Upper lobe of left lung (tissue), 6 donors: Measurements from ENCODE around the gene SQOR. TPM values are rescaled to one million over a fixed set of nuclear protein-coding genes. Genes with fewer than 3 reads are reported as not detected.

Experiments used
- ATAC-seq, 2 donors: fragments of 200-7000 bp; cut with Tn5 transposase; one replicate each; pipeline ENCODE4 v1.9.1; 2022; ENCODE audit warnings: mild to moderate bottlenecking in 2 of 2, moderate library complexity in 2 of 2; ENCODE audit not compliant: low FRiP score in 2 of 2
- DNase-seq, 2 donors: peaks; one replicate each; pipeline ENCODE4 v3.0.0-alpha.2; 2019 to 2020
- H3K27ac ChIP-seq, 4 donors: fragments of 200-600 bp; sonication (generic); one replicate each; pipeline ENCODE4 v1.5.1; 2016 to 2019
- H3K27me3 ChIP-seq, 4 donors: fragments of 200-600 bp; sonication (generic); one replicate each; pipeline ENCODE4 v1.5.1; 2017 to 2019
- H3K36me3 ChIP-seq, 4 donors: fragments of 200-600 bp; sonication (generic); one replicate each; pipeline ENCODE4 v1.5.1; 2016 to 2019
- H3K4me1 ChIP-seq, 4 donors: fragments of 200-600 bp; sonication (generic); one replicate each; pipeline ENCODE4 v1.5.1; 2018 to 2019
- H3K4me3 ChIP-seq, 4 donors: fragments of 200-600 bp; sonication (generic); one replicate each; pipeline ENCODE4 v1.5.1; 2017 to 2019; ENCODE audit warnings: mild to moderate bottlenecking in 2 of 4, moderate library complexity in 1 of 4
- H3K9me3 ChIP-seq, 4 donors: fragments of 200-600 bp; sonication (generic); one replicate each; pipeline ENCODE4 v1.5.1; 2018 to 2019
- CTCF ChIP-seq, 6 experiments: fragments of 450-650 bp in 4 of 6; fragments of 200-600 bp in 2 of 6; sonication (generic) in 2 of 6; IDR thresholded peaks; one replicate each; pipeline ENCODE4 v1.5.1; 2016 to 2019; ENCODE audit warnings: antibody characterized with exemption in 6 of 6
- EP300 ChIP-seq, 4 donors: sonication (generic); formaldehyde crosslinking; IDR thresholded peaks; one replicate each; pipeline ENCODE4 v1.5.1; 2017; ENCODE audit warnings: antibody characterized with exemption in 4 of 4, control low read depth in 2 of 4
- POLR2A ChIP-seq, 4 donors: fragments of 450-650 bp; IDR thresholded peaks; one replicate each; pipeline ENCODE4 v1.5.1; 2016 to 2017; ENCODE audit warnings: antibody characterized with exemption in 4 of 4, mild to moderate bottlenecking in 2 of 4
- POLR2AphosphoS5 ChIP-seq, 2 donors: sonication (generic); formaldehyde crosslinking; IDR thresholded peaks; one replicate each; pipeline ENCODE4 v1.5.1; 2017; ENCODE audit warnings: antibody characterized with exemption in 2 of 2
- WGBS, 2 donors: methylation state at CpG; one replicate each; pipeline ENCODE4 v1.1.5; 2017 to 2018; 5-methylcytosine and 5-hydroxymethylcytosine counted together
- total RNA-seq, 6 donors: library from RNA; depleted of rRNA in 4 of 6; stranded (reverse); fragments of >200 nt in 4 of 6; gene quantifications; one replicate each; pipeline versions ENCODE4 v1.1.0 to v1.2.1, GENCODE V29; 2016 to 2021
- donor health status: DM: no; HTN: no; CAD: no; lungs with moderate emphysema.
- donor health status: DM: no; HTN: yes; CAD: no; lungs with severe emphysema.

SQOR gene
- total RNA-seq, 6 donors from 2014 or later: 74.7 to 181 (median 110) TPM

- Histone ChIP-seq H3K36me3 (no peaks in the 10 kb centered on the region), H3K9me3 (no peaks in the 10 kb centered on the region), H3K27ac (peak overlapping the region; percentile 72 to 97 (median 82)), H3K4me3 (no peak overlapping the region), H3K27me3 (no peaks in the 10 kb centered on the region), H3K4me1 (peaks cover 81 to 95% (median 81%) of the 10 kb centered on the region in 4 donors)
- WGBS, 2 donors: 42 to 53% methylated on average over 7 of the region's 7 CpGs
- DNase-seq (no peak), ATAC-seq (peak in 1 of 2 donors; percentile 60)
- TF ChIP-seq EP300 (IDR thresholded peaks at IDR 0.05) (no peak), POLR2AphosphoS5 (IDR thresholded peaks at IDR 0.05) (no peak), CTCF (IDR thresholded peaks at IDR 0.05) (no peak), POLR2A (IDR thresholded peaks at IDR 0.05) (no peak)
Observed at GRCh38 chr15:45641999-45642932, 7.4 kb downstream of the SQOR start.

- H3K27me3 ChIP-seq: no peaks in the 10 kb centered on the region
- H3K36me3 ChIP-seq: no peaks in the 10 kb centered on the region
- H3K4me3 ChIP-seq: no peak overlapping the region
- WGBS, 2 donors: 45% methylated on average over 2 of the region's 2 CpGs
- H3K4me1 ChIP-seq: peaks cover 76 to 91% (median 82%) of the 10 kb centered on the region in 4 donors
- no peak for TF ChIP-seq POLR2AphosphoS5 (IDR thresholded peaks at IDR 0.05)
- TF ChIP-seq POLR2A (IDR thresholded peaks at IDR 0.05): no peak
- TF ChIP-seq CTCF (IDR thresholded peaks at IDR 0.05): no peak
- no peak for TF ChIP-seq EP300 (IDR thresholded peaks at IDR 0.05)
- H3K27ac ChIP-seq: peak overlapping the region; percentile 68 to 75 (median 74)
- DNase-seq (no peak), ATAC-seq (no peak)
- H3K9me3 ChIP-seq: no peaks in the 10 kb centered on the region
Observed at GRCh38 chr15:45644437-45644836, 9.6 kb downstream of the SQOR start.

GRCh38 chr15:45645026-45645980 is 10.5 kb downstream of the SQOR start:
- H3K27me3 ChIP-seq: no peaks in the 10 kb centered on the region
- DNase-seq (peak in 1 of 2 donors; percentile 67), ATAC-seq (peak; percentile 51 to 60)
- H3K36me3 ChIP-seq: no peaks in the 10 kb centered on the region
- H3K4me1 ChIP-seq: peaks cover 77 to 89% (median 81%) of the 10 kb centered on the region in 4 donors
- no peaks in the 10 kb centered on the region for H3K9me3 ChIP-seq
- H3K4me3 ChIP-seq: peak overlapping the region in 2 of 4 donors; percentile 2 to 11
- TF ChIP-seq EP300 (IDR thresholded peaks at IDR 0.05): peak; percentile 34 to 77 (median 66)
- TF ChIP-seq CTCF (IDR thresholded peaks at IDR 0.05): no peak
- peak in 1 of 4 donors; percentile 16 for TF ChIP-seq POLR2A (IDR thresholded peaks at IDR 0.05)
- TF ChIP-seq POLR2AphosphoS5 (IDR thresholded peaks at IDR 0.05): peak; percentile 14 to 72
- 50 to 54% methylated on average over 9 of the region's 9 CpGs for WGBS, 2 donors
- H3K27ac ChIP-seq: peak overlapping the region; percentile 68 to 75 (median 74)

GRCh38 chr15:45646220-45646619 is 11.4 kb downstream of the SQOR start:
- no peak for ATAC-seq
- Histone ChIP-seq H3K27me3 (no peaks in the 10 kb centered on the region), H3K9me3 (no peaks in the 10 kb centered on the region), H3K4me1 (peaks cover 68 to 84% (median 73%) of the 10 kb centered on the region in 4 donors), H3K27ac (peak overlapping the region; percentile 68 to 75 (median 74)), H3K36me3 (peaks cover 0 to 3% (median 0%) of the 10 kb centered on the region in 4 donors), H3K4me3 (no peak overlapping the region)
- TF ChIP-seq POLR2A (IDR thresholded peaks at IDR 0.05) (no peak), CTCF (IDR thresholded peaks at IDR 0.05) (no peak), EP300 (IDR thresholded peaks at IDR 0.05) (no peak), POLR2AphosphoS5 (IDR thresholded peaks at IDR 0.05) (no peak)
- no peak for DNase-seq
- 59 to 64% methylated on average over 3 of the region's 3 CpGs for WGBS, 2 donors
